ENCODE results near the gene MMP27. TPM values are rescaled to one million over a fixed set of nuclear protein-coding genes. Genes with fewer than 3 reads are reported as not detected.

The MMP27 gene
- total RNA-seq, 2 experiments from 2014 or later, result not detected

DNA sequence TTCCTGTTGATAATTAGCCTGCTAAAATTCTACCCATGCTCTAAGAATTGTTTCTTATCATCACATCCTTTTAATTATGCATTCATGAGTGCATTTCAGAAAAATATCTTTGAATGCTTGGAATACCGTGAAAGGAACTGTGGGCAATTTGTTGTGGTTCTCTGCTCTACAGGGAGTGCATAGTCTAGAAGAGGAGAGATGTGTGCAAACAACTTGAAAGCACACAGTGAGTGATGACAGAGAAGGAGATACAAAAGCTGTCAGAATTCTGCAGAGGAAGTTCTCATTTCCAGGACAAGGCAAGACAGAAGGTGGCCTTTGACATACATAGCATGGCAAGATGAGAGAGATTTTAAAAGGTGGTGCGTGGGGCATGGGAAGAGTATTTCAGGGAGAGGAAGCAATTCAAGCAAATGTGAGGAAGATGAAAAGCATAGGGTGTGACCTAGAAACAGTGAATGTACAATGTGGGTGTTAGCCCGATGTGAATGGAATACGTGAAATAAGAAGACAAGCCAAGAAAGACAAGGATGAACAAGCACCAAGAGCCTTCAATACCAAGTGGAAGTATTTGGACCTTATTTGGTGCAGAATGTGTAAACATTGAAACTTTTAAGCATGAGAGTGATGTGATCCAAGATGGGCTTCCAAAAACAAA is 14.2 kb upstream of the MMP27 start:
- no peak for ATAC-seq (ENCODE audit: poor library complexity)
- no peak overlapping the region for H3K4me3 Mint-ChIP-seq
- no peak overlapping the region for H3K27ac ChIP-seq (ENCODE audit: low read depth in 1 of 2, low read length in 2 of 2)
- TF ChIP-seq, protein P1, sequence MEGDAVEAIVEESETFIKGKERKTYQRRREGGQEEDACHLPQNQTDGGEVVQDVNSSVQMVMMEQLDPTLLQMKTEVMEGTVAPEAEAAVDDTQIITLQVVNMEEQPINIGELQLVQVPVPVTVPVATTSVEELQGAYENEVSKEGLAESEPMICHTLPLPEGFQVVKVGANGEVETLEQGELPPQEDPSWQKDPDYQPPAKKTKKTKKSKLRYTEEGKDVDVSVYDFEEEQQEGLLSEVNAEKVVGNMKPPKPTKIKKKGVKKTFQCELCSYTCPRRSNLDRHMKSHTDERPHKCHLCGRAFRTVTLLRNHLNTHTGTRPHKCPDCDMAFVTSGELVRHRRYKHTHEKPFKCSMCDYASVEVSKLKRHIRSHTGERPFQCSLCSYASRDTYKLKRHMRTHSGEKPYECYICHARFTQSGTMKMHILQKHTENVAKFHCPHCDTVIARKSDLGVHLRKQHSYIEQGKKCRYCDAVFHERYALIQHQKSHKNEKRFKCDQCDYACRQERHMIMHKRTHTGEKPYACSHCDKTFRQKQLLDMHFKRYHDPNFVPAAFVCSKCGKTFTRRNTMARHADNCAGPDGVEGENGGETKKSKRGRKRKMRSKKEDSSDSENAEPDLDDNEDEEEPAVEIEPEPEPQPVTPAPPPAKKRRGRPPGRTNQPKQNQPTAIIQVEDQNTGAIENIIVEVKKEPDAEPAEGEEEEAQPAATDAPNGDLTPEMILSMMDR (IDR thresholded peaks at IDR 0.05), result no peak
- H3K36me3 Mint-ChIP-seq (ENCODE audit: low read depth), result no peaks in the 10 kb centered on the region
- intact Hi-C loops (cut with DNase I, micrococcal nuclease), result no loop called here
- H3K27me3 Mint-ChIP-seq, result peaks cover 21% of the 10 kb centered on the region
- no peak overlapping the region for H3K27ac Mint-ChIP-seq
- H3K36me3 ChIP-seq (ENCODE audit: insufficient read depth, low read length), result no peaks in the 10 kb centered on the region
- POLR2A ChIA-PET, result no interaction called here
- CTCF ChIA-PET, result no interaction called here
- no peaks in the 10 kb centered on the region for H3K27me3 ChIP-seq (ENCODE audit: control insufficient read depth in 1 of 2, insufficient read depth in 2 of 2, low read length in 2 of 2)
- DNase-seq, result no peak
- H3K4me1 ChIP-seq (ENCODE audit: insufficient read depth, low read length), result no peaks in the 10 kb centered on the region
- no peaks in the 10 kb centered on the region for H3K9me3 Mint-ChIP-seq
- no peaks in the 10 kb centered on the region for H3K4me1 Mint-ChIP-seq (ENCODE audit: low read depth)
- H3K4me3 ChIP-seq (ENCODE audit: low read length), result no peak overlapping the region
- H3K9me3 ChIP-seq (ENCODE audit: control insufficient read depth in 1 of 2, insufficient read depth in 1 of 2, low read length in 2 of 2), result no peaks in the 10 kb centered on the region

- H3K4me1 Mint-ChIP-seq (ENCODE audit: low read depth), result no peaks in the 10 kb centered on the region
- Histone ChIP-seq H3K9me3 (ENCODE audit: control insufficient read depth in 1 of 2, insufficient read depth in 1 of 2, low read length in 2 of 2) (no peaks in the 10 kb centered on the region), H3K27ac (ENCODE audit: low read depth in 1 of 2, low read length in 2 of 2) (no peak overlapping the region), H3K4me3 (ENCODE audit: low read length) (no peak overlapping the region), H3K36me3 (ENCODE audit: insufficient read depth, low read length) (no peaks in the 10 kb centered on the region), H3K4me1 (ENCODE audit: insufficient read depth, low read length) (no peaks in the 10 kb centered on the region), H3K27me3 (ENCODE audit: control insufficient read depth in 1 of 2, insufficient read depth in 2 of 2, low read length in 2 of 2) (no peaks in the 10 kb centered on the region)
- ChIA-PET POLR2A (no interaction called here), CTCF (no interaction called here)
- H3K9me3 Mint-ChIP-seq, result no peaks in the 10 kb centered on the region
- no peak overlapping the region for H3K4me3 Mint-ChIP-seq
- H3K36me3 Mint-ChIP-seq (ENCODE audit: low read depth), result no peaks in the 10 kb centered on the region
- no peak for DNase-seq
- TF ChIP-seq, protein P1 (IDR thresholded peaks at IDR 0.05), result no peak
- H3K27ac Mint-ChIP-seq, result no peak overlapping the region
- no peak for ATAC-seq (ENCODE audit: poor library complexity)
- H3K27me3 Mint-ChIP-seq, result peaks cover 38% of the 10 kb centered on the region
- intact Hi-C loops (cut with DNase I, micrococcal nuclease), result no loop called here
These were observed 11.7 kb upstream of the MMP27 start for GRCh38 chr11:102717280-102717679.

DNA sequence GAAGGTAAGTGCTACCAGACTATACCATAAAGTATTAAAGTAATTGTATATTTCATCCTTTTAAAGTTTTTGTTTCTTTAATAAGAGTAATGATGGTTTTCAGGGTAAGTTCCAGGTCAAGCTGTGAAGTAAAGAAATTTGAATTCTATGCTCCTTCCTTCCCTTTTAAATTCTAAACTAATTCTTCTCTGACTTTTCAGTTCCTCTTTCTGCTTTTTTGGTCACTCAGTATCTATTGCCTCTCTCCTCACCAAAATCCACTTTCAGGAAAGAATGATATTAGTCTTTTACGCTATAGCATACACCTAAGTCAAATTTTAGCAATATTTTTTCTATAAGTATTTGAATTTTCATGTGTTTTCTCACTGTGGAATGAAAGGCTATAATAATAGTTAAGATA is 11.0 kb upstream of the MMP27 start:
- H3K27ac Mint-ChIP-seq, result no peak overlapping the region
- H3K36me3 ChIP-seq (ENCODE audit: insufficient read depth, low read length), result no peaks in the 10 kb centered on the region
- no peaks in the 10 kb centered on the region for H3K4me1 ChIP-seq (ENCODE audit: insufficient read depth, low read length)
- H3K27me3 Mint-ChIP-seq, result peaks cover 43% of the 10 kb centered on the region
- CTCF ChIA-PET, result no interaction called here
- POLR2A ChIA-PET, result no interaction called here
- no peaks in the 10 kb centered on the region for H3K4me1 Mint-ChIP-seq (ENCODE audit: low read depth)
- ATAC-seq (ENCODE audit: poor library complexity) (no peak), DNase-seq (no peak)
- no peak overlapping the region for H3K4me3 ChIP-seq (ENCODE audit: low read length)
- TF ChIP-seq, protein P1 (IDR thresholded peaks at IDR 0.05), result no peak
- no peaks in the 10 kb centered on the region for H3K36me3 Mint-ChIP-seq (ENCODE audit: low read depth)
- H3K27ac ChIP-seq (ENCODE audit: low read depth in 1 of 2, low read length in 2 of 2), result no peak overlapping the region
- no peaks in the 10 kb centered on the region for H3K27me3 ChIP-seq (ENCODE audit: control insufficient read depth in 1 of 2, insufficient read depth in 2 of 2, low read length in 2 of 2)
- H3K4me3 Mint-ChIP-seq, result no peak overlapping the region
- H3K9me3 Mint-ChIP-seq, result no peaks in the 10 kb centered on the region
- intact Hi-C loops (cut with DNase I, micrococcal nuclease), result no loop called here
- no peaks in the 10 kb centered on the region for H3K9me3 ChIP-seq (ENCODE audit: control insufficient read depth in 1 of 2, insufficient read depth in 1 of 2, low read length in 2 of 2)
